H1 (cell line): ENCODE data around the gene UHRF2. TPM values are rescaled to one million over a fixed set of nuclear protein-coding genes. Genes with fewer than 3 reads are reported as not detected.

Experiments
- CTCF ChIA-PET: fragments of 300-600 bp; sonication (Branson Sonifier 250); formaldehyde crosslinking; loops from one replicate; lab custom pipeline; 2021; ENCODE audit not compliant: partially characterized antibody; lab: Charles Lee
- POLR2A ChIA-PET: fragments of 300-600 bp; sonication (Branson Sonifier 250); formaldehyde crosslinking; loops from one replicate; lab custom pipeline; 2021; ENCODE audit warnings: inconsistent platforms; ENCODE audit not compliant: partially characterized antibody; lab: Charles Lee
- DNase-seq, 2 experiments: peaks; one replicate each; pipeline versions ENCODE4 v3.0.0 to v3.0.0-alpha.2; 2010 to 2022; ENCODE audit warnings: low spot score in 2 of 2, low read depth in 1 of 2, mixed read lengths in 1 of 2
- FAIRE-seq: peaks from 2 replicates; lab custom pipeline; 2011; peaks lifted over from hg19 to GRCh38; lab: Jason Lieb, UNC
- H2AFZ ChIP-seq: 2 replicates; pipeline ENCODE4 v1.8.1; 2012; ENCODE audit warnings: low read length, inconsistent platforms
- H2AK5ac ChIP-seq: 2 replicates; pipeline ENCODE4 v1.6.1; 2013; ENCODE audit warnings: low read depth, low read length
- H2BK120ac ChIP-seq: replicated peaks from 2 replicates; pipeline ENCODE3; 2013; ENCODE audit warnings: low read depth, low read length, inconsistent platforms
- H2BK12ac ChIP-seq: 2 replicates; pipeline ENCODE4 v1.6.1; 2013; ENCODE audit warnings: low read depth, low read length
- H2BK15ac ChIP-seq: 2 replicates; pipeline ENCODE4 v1.6.1; 2013; ENCODE audit warnings: low read length
- H2BK20ac ChIP-seq: 2 replicates; pipeline ENCODE4 v1.6.1; 2013; ENCODE audit warnings: low read length
- H2BK5ac ChIP-seq: 2 replicates; pipeline ENCODE4 v1.6.1; 2013; ENCODE audit warnings: low read depth, low read length
- H3K14ac ChIP-seq: 2 replicates; pipeline ENCODE4 v1.6.1; 2013; ENCODE audit warnings: inconsistent platforms; ENCODE audit not compliant: insufficient read length
- H3K18ac ChIP-seq: 2 replicates; pipeline ENCODE4 v1.6.1; 2013; ENCODE audit warnings: low read length; ENCODE audit errors: extremely low read depth
- H3K23ac ChIP-seq: 2 replicates; pipeline ENCODE4 v1.6.1; 2013; ENCODE audit warnings: inconsistent platforms; ENCODE audit not compliant: insufficient read length
- H3K23me2 ChIP-seq: 2 replicates; pipeline ENCODE4 v1.6.1; 2013; ENCODE audit warnings: low read depth, low read length
- H3K27ac ChIP-seq: 2 replicates; pipeline ENCODE4 v1.6.1; 2011; ENCODE audit warnings: low read depth, low read length, inconsistent platforms
- H3K27me3 ChIP-seq, 4 experiments: replicated peaks in 1 of 4; 1 replicate in 1 of 4; 2 replicates in 3 of 4; pipeline versions ENCODE4 v1.6.1 to v1.8.1; 2011 to 2013; ENCODE audit warnings: low read length in 3 of 4, mild to moderate bottlenecking in 3 of 4, inconsistent platforms in 2 of 4, mixed read lengths in 2 of 4, moderate library complexity in 1 of 4; ENCODE audit not compliant: control insufficient read depth in 3 of 4, insufficient read depth in 3 of 4; ENCODE audit errors: extremely low read depth in 1 of 4
- H3K36me3 ChIP-seq, 4 experiments: 2 replicates each; pipeline versions ENCODE4 v1.6.1 to v1.8.1; 2011 to 2013; ENCODE audit warnings: mild to moderate bottlenecking in 4 of 4, low read length in 3 of 4, moderate library complexity in 2 of 4, control low read depth in 1 of 4, inconsistent platforms in 1 of 4; ENCODE audit not compliant: insufficient read depth in 4 of 4, control insufficient read depth in 2 of 4
- H3K4ac ChIP-seq: replicated peaks from 2 replicates; pipeline ENCODE3; 2013; ENCODE audit warnings: low read length, low read depth, mixed read lengths, inconsistent platforms; ENCODE audit not compliant: insufficient read length
- H3K4me1 ChIP-seq, 4 experiments: replicated peaks in 1 of 4; 1 replicate in 1 of 4; 2 replicates in 3 of 4; pipeline versions ENCODE4 v1.6.1 to v1.8.1; 2011 to 2013; ENCODE audit warnings: low read length in 3 of 4, inconsistent platforms in 2 of 4, mixed read lengths in 1 of 4; ENCODE audit not compliant: insufficient read depth in 4 of 4, control insufficient read depth in 3 of 4
- H3K4me2 ChIP-seq, 2 experiments: 2 replicates each; pipeline versions ENCODE4 v1.6.1 to v1.8.1; 2011 to 2013; ENCODE audit warnings: low read depth in 2 of 2, low read length in 2 of 2, control low read depth in 1 of 2, inconsistent platforms in 1 of 2, mild to moderate bottlenecking in 1 of 2; ENCODE audit not compliant: insufficient read depth in 1 of 2
- H3K4me3 ChIP-seq, 4 experiments: fragments of 200-600, 300-600 bp in 1 of 4; sonication (generic), shearing (Covaris generic), sonication (Bioruptor Twin) in 1 of 4; 2 replicates each; pipeline versions ENCODE4 v1.5.1 to v1.8.1; 2011 to 2016; ENCODE audit warnings: low read length in 4 of 4, low read depth in 3 of 4, control low read depth in 2 of 4, inconsistent platforms in 2 of 4, mild to moderate bottlenecking in 2 of 4, mixed read lengths in 1 of 4, moderate library complexity in 1 of 4; ENCODE audit not compliant: insufficient read depth in 2 of 4; ENCODE audit errors: extremely low read depth in 1 of 4
- H3K56ac ChIP-seq: replicated peaks from 2 replicates; pipeline ENCODE3; 2013; ENCODE audit warnings: low read depth, mild to moderate bottlenecking, mixed read lengths, low read length, inconsistent platforms; ENCODE audit not compliant: insufficient read length
- H3K79me1 ChIP-seq: 2 replicates; pipeline ENCODE4 v1.6.1; 2013; ENCODE audit warnings: low read depth, low read length, control low read depth
- H3K79me2 ChIP-seq, 2 experiments: 2 replicates each; pipeline versions ENCODE4 v1.6.1 to v1.8.1; 2012 to 2013; ENCODE audit warnings: low read length in 2 of 2, mild to moderate bottlenecking in 2 of 2, inconsistent platforms in 1 of 2; ENCODE audit not compliant: insufficient read depth in 2 of 2, control insufficient read depth in 1 of 2
- H3K9ac ChIP-seq, 4 experiments: replicated peaks in 1 of 4; 1 replicate in 1 of 4; 2 replicates in 3 of 4; pipeline versions ENCODE4 v1.6.1 to v1.8.1; 2011 to 2013; ENCODE audit warnings: low read depth in 3 of 4, low read length in 3 of 4, control low read depth in 2 of 4, mild to moderate bottlenecking in 2 of 4, moderate library complexity in 2 of 4, inconsistent platforms in 1 of 4; ENCODE audit errors: extremely low read depth in 1 of 4
- H3K9me3 ChIP-seq, 2 experiments: 2 replicates each; pipeline versions ENCODE4 v1.6.1 to v1.8.1; 2012 to 2013; ENCODE audit warnings: mild to moderate bottlenecking in 2 of 2, moderate library complexity in 2 of 2, control low read depth in 1 of 2, inconsistent platforms in 1 of 2, low read depth in 1 of 2, low read length in 1 of 2, mixed read lengths in 1 of 2; ENCODE audit not compliant: insufficient read depth in 2 of 2
- H4K20me1 ChIP-seq, 2 experiments: replicated peaks in 1 of 2; 2 replicates each; pipeline versions ENCODE3 to v1.8.1; 2011 to 2013; ENCODE audit warnings: inconsistent platforms in 2 of 2, low read length in 2 of 2, mild to moderate bottlenecking in 1 of 2; ENCODE audit not compliant: insufficient read depth in 2 of 2, control insufficient read depth in 1 of 2
- H4K5ac ChIP-seq: 2 replicates; pipeline ENCODE4 v1.6.1; 2013; ENCODE audit warnings: low read length, low read depth, mixed read lengths, inconsistent platforms; ENCODE audit not compliant: insufficient read length
- H4K8ac ChIP-seq: 2 replicates; pipeline ENCODE4 v1.8.0; 2013; ENCODE audit warnings: mild to moderate bottlenecking, moderate library complexity, low read length, inconsistent platforms; ENCODE audit not compliant: insufficient read depth; ENCODE audit errors: extremely low read depth
- H4K91ac ChIP-seq: replicated peaks from 2 replicates; pipeline ENCODE3; 2013; ENCODE audit warnings: low read length, mixed read lengths, inconsistent platforms; ENCODE audit not compliant: insufficient read length
- CHD1 ChIP-seq: IDR thresholded peaks from 2 replicates; pipeline ENCODE4 v1.6.1; 2012; ENCODE audit warnings: low read depth, low read length, improper control_type of control experiment
- WGBS, 2 experiments: shearing (Covaris generic) in 1 of 2; methylation state at CpG; one replicate each; pipeline versions ENCODE4 v1.1.6 to v1.1.7; 2013 to 2015; ENCODE audit warnings: low lambda C conversion rate in 2 of 2, mixed read lengths in 2 of 2, inconsistent platforms in 1 of 2, low coverage in 1 of 2, missing lambda C conversion rate in 1 of 2; ENCODE audit not compliant: insufficient replicate concordance in 2 of 2, insufficient coverage in 1 of 2, insufficient read length in 1 of 2; ENCODE audit errors: extremely low coverage in 1 of 2, missing lambda C conversion rate in 1 of 2; 5-methylcytosine and 5-hydroxymethylcytosine counted together
- polyA plus RNA-seq, 7 experiments: library from polyadenylated mRNA; depleted of rRNA in 3 of 7; stranded (reverse) in 5 of 7; unstranded in 2 of 7; fragments of >200 nt in 5 of 7; fragments of 200-250 nt in 2 of 7; gene quantifications; 1 replicate in 5 of 7; 2 replicates in 1 of 7; 4 replicates in 1 of 7; pipeline versions ENCODE4 v1.2.1 to v1.2.3, GENCODE V29; 2011 to 2013; ENCODE audit warnings: missing spikeins in 2 of 7, mixed read lengths in 2 of 7
- total RNA-seq: library from RNA; stranded (reverse); fragmentation: NEBNext Ultra II Directional; extraction: Animal tissue kit (Norgen Biotek cat#: 25700); gene quantifications from 2 replicates; pipeline ENCODE4 v1.2.1, GENCODE V29; 2021

Gene UHRF2
- total and polyA plus RNA-seq, 2 of the 8 experiments (the other 6 are each of a cell fraction or from before 2014, with no cell fraction given) = 31.8 to 48.0 TPM

DNA sequence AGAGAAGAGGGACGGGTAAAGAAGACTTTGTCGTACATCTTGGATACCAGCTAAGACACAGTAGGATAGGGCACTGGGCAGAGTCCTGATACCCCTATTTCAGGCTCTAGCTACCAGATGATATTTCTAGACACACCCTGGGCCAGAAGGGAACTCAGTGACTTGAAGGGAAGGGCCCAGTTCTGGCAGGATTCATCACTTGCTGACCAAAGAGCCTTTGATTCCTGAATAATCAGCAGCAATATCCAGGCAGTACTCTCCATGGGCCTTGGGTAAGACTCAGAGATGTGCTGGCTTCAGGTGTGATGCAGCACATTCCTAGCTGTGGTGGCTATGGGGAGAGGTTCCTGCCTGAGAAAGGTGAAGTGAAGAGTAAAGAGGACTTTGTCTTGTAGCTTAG lies 44.2 kb upstream of the UHRF2 start:
- Histone ChIP-seq H3K79me2 (no peaks in the 10 kb centered on the region), H3K4me1 (no peaks in the 10 kb centered on the region), H3K27ac (no peak overlapping the region), H4K8ac (no peak overlapping the region), H2AFZ (no peak overlapping the region; the same call in 1 of the 2 replicates), H2BK5ac (no peak overlapping the region), H3K4me2 (no peak overlapping the region), H4K91ac (no peak overlapping the region), H2BK15ac (no peak overlapping the region), H3K79me1 (no peaks in the 10 kb centered on the region), H2AK5ac (no peak overlapping the region), H3K14ac (no peak overlapping the region), H4K5ac (no peak overlapping the region), H3K23me2 (no peaks in the 10 kb centered on the region), H3K9me3 (peaks cover 17 to 20% of the 10 kb centered on the region in 2 experiments), H2BK12ac (no peak overlapping the region), H2BK120ac (no peak overlapping the region), H3K18ac (no peak overlapping the region), H3K23ac (no peak overlapping the region), H4K20me1 (no peaks in the 10 kb centered on the region), H3K36me3 (no peaks in the 10 kb centered on the region), H3K56ac (no peak overlapping the region), H2BK20ac (no peak overlapping the region), H3K4ac (no peak overlapping the region), H3K9ac (no peak overlapping the region), H3K27me3 (no peaks in the 10 kb centered on the region), H3K4me3 (no peak overlapping the region)
- no peak for FAIRE-seq
- POLR2A ChIA-PET = no interaction called here
- 87% methylated on average over 2 of the region's 2 CpGs; no CpG with 5 or more reads in 1 of the 2 experiments for WGBS, 2 experiments
- DNase-seq = no peak
- CTCF ChIA-PET = interaction anchor here (2.0 kb wide), 1 partner anchor 15 kb away, joined by 5 read pairs; no protein-coding TSS in a partner anchor
- TF ChIP-seq CHD1 = no peak
